Stimulated activated naive B cell treated with anti-CD40 and anti-IgM and Interleukin-4, amounts not matched to agents 10 μg/mL and 1 μg/mL and 100 μg/mL, for 72 hours (primary cell): Measurements from ENCODE around the gene OR14A16.
A peak's percentile ranks its signal among the peaks of the same experiment; 100 is the strongest.

Experiments
- ATAC-seq, 2 donors: fragments of 150-1000 bp; cut with Tn5 transposase; replicated peaks; 2 replicates each; pipeline ENCODE4 v1.10.0; 2021; ENCODE audit warnings: moderate library complexity in 1 of 2
- DNase-seq: peaks from one replicate; pipeline ENCODE4 v3.0.0; 2021
- H3K27ac Mint-ChIP-seq: one replicate; pipeline ENCODE4 v1.8.0; 2022; ENCODE audit warnings: mild to moderate bottlenecking, mixed read lengths
- H3K27me3 Mint-ChIP-seq, 2 donors: one replicate each; pipeline ENCODE4 v1.8.0; 2022; ENCODE audit warnings: mixed read lengths in 2 of 2
- H3K36me3 Mint-ChIP-seq, 2 donors: one replicate each; pipeline ENCODE4 v1.8.0; 2022; ENCODE audit warnings: mixed read lengths in 2 of 2, mild to moderate bottlenecking in 1 of 2
- H3K4me1 Mint-ChIP-seq, 2 donors: one replicate each; pipeline ENCODE4 v1.8.0; 2022; ENCODE audit warnings: mixed read lengths in 2 of 2, mild to moderate bottlenecking in 1 of 2
- H3K4me3 Mint-ChIP-seq, 2 donors: one replicate each; pipeline ENCODE4 v1.8.0; 2022; ENCODE audit warnings: mild to moderate bottlenecking in 2 of 2, mixed read lengths in 2 of 2, moderate library complexity in 1 of 2
- H3K9me3 Mint-ChIP-seq, 2 donors: one replicate each; pipeline ENCODE4 v1.8.0; 2022; ENCODE audit warnings: mixed read lengths in 2 of 2, mild to moderate bottlenecking in 1 of 2

Gene OR14A16

DNA sequence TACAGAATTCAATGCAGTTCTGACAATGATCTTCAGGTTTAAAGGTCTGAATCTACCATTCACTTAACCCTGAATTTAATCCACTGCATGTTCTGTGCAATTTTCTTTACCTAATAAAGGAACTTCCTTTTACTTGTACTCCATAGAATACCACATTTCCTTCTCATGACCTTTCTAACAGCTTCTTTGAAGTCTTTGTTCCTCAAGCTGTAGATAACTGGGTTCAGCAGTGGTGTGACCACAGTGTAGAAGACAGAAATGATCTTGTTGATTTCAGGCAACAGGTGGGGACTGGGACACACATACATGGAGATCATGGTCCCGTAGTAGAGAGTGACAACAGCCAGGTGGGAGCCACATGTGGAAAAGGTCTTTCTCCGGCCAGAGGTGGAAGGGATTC lies 16.9 kb upstream of the OR14A16 start:
- no peaks in the 10 kb centered on the region for H3K36me3 Mint-ChIP-seq
- ATAC-seq (peak; percentile 58 to 77), DNase-seq (no peak)
- no peaks in the 10 kb centered on the region for H3K9me3 Mint-ChIP-seq
- H3K27ac Mint-ChIP-seq = no peak overlapping the region
- H3K4me1 Mint-ChIP-seq = peaks cover 3 to 7% of the 10 kb centered on the region in 2 donors
- no peak overlapping the region for H3K4me3 Mint-ChIP-seq
- H3K27me3 Mint-ChIP-seq = no peaks in the 10 kb centered on the region

GRCh38 chr1:247833601-247834000 lies 9.7 kb upstream of the OR14A16 start:
- H3K27me3 Mint-ChIP-seq = peaks cover 0 to 5% of the 10 kb centered on the region in 2 donors
- no peak overlapping the region for H3K27ac Mint-ChIP-seq
- no peaks in the 10 kb centered on the region for H3K36me3 Mint-ChIP-seq
- H3K9me3 Mint-ChIP-seq = no peaks in the 10 kb centered on the region
- no peak overlapping the region for H3K4me3 Mint-ChIP-seq
- no peak for ATAC-seq
- no peaks in the 10 kb centered on the region for H3K4me1 Mint-ChIP-seq
- DNase-seq = no peak

DNA sequence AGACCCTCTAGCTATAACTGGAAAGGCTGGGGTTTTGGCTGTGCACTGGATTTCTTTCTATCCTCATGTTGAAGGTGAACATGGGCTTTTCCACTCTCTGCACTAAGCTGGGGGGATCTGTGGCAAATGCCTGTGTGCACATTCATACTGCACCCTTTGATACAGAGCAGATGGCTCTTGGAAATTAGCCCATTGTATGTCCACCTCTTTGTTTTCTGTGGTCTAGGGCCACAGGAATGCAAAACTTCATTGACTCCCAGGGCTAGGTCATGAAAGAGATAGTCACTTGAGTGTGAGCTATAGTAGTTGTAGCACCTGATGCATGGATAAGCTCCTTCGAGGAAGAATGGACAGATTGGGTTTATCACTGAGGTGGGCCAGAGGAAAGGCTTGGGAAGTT lies 5.7 kb upstream of the OR14A16 start:
- no peaks in the 10 kb centered on the region for H3K36me3 Mint-ChIP-seq
- H3K4me3 Mint-ChIP-seq = no peak overlapping the region
- H3K4me1 Mint-ChIP-seq = no peaks in the 10 kb centered on the region
- ATAC-seq (no peak), DNase-seq (no peak)
- no peak overlapping the region for H3K27ac Mint-ChIP-seq
- H3K9me3 Mint-ChIP-seq = no peaks in the 10 kb centered on the region
- H3K27me3 Mint-ChIP-seq = peaks cover 0 to 5% of the 10 kb centered on the region in 2 donors

GRCh38 chr1:247825362-247825761 lies 1.4 kb upstream of the OR14A16 start:
- ATAC-seq (no peak), DNase-seq (no peak)
- H3K4me3 Mint-ChIP-seq = no peak overlapping the region
- H3K27me3 Mint-ChIP-seq = no peaks in the 10 kb centered on the region
- H3K9me3 Mint-ChIP-seq = no peaks in the 10 kb centered on the region
- no peak overlapping the region for H3K27ac Mint-ChIP-seq
- no peaks in the 10 kb centered on the region for H3K4me1 Mint-ChIP-seq
- H3K36me3 Mint-ChIP-seq = no peaks in the 10 kb centered on the region

- Mint-ChIP-seq H3K27me3 (no peaks in the 10 kb centered on the region), H3K36me3 (no peaks in the 10 kb centered on the region), H3K27ac (no peak overlapping the region), H3K4me3 (no peak overlapping the region), H3K9me3 (no peaks in the 10 kb centered on the region), H3K4me1 (no peaks in the 10 kb centered on the region)
- DNase-seq (no peak), ATAC-seq (no peak)
These were observed 1.9 kb downstream of the OR14A16 start for GRCh38 chr1:247822060-247822459.

DNA sequence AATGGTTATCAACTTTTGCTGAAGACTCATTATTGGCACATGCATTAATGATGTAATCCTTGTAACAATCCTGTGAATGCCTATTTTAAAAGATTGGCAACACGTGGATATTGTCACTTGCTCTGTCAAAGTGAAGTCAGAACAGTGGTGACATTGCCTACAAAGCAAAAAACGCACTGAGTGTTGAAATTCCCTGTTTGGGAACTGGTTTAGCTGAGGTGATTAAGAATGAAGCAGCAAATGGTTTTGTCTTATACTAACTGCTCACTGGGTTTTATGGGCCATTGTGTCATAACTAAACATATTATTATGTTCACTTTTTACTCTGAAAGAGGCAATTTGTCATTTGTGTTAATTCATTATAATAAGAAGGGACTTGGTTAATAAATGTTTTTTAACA lies 11.3 kb downstream of the OR14A16 start:
- no peak for DNase-seq
- Mint-ChIP-seq H3K36me3 (no peaks in the 10 kb centered on the region), H3K9me3 (no peaks in the 10 kb centered on the region), H3K4me3 (no peak overlapping the region), H3K27ac (no peak overlapping the region), H3K4me1 (no peaks in the 10 kb centered on the region), H3K27me3 (no peaks in the 10 kb centered on the region)
- no peak for ATAC-seq

GRCh38 chr1:247797518-247797917 lies 26.4 kb downstream of the OR14A16 start:
- Mint-ChIP-seq H3K36me3 (no peaks in the 10 kb centered on the region), H3K4me3 (no peak overlapping the region), H3K9me3 (peaks cover 0 to 4% of the 10 kb centered on the region in 2 donors), H3K27me3 (peaks cover 0 to 4% of the 10 kb centered on the region in 2 donors), H3K4me1 (no peaks in the 10 kb centered on the region), H3K27ac (no peak overlapping the region)
- DNase-seq (no peak), ATAC-seq (no peak)

DNA sequence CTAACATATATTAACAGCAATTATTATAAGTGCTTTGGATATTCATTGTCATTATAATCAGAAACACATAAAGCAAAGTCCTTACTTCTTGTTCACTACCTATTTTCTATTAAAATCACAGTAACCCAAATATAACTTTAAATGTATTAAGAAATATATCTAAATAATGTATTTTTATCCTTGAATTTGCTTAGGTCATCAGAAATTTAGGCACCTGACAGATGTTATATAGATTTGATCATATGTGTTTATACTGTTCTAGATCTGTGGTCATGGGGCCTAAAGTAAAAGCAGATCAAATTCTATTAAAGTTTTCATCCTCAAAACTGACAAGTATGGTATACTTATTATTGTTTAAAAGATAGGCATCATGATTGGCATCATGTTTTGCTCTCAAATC lies 54.3 kb downstream of the OR14A16 start:
- Mint-ChIP-seq H3K36me3 (no peaks in the 10 kb centered on the region), H3K4me1 (no peaks in the 10 kb centered on the region), H3K4me3 (no peak overlapping the region), H3K9me3 (peaks cover 0 to 4% of the 10 kb centered on the region in 2 donors), H3K27ac (no peak overlapping the region), H3K27me3 (no peaks in the 10 kb centered on the region)
- ATAC-seq = no peak
- DNase-seq = no peak
